HG03457 (cell line): ENCODE measurements around the gene TPST1.

Source experiments
- ATAC-seq: cut with Tn5 transposase; IDR thresholded peaks from one replicate; pipeline ENCODE4 v1.9.1; 2021; ENCODE audit warnings: moderate number of reproducible peaks; ENCODE audit not compliant: unreplicated experiment

Gene TPST1

GRCh38 chr7:66237906-66238772 lies 33.0 kb downstream of the TPST1 start:
- ATAC-seq = no peak

GRCh38 chr7:66238773-66239466 lies 33.8 kb downstream of the TPST1 start:
- ATAC-seq = no peak

GRCh38 chr7:66239467-66239856 lies 34.3 kb downstream of the TPST1 start:
- no peak for ATAC-seq

- no peak for ATAC-seq
These were observed 39.9 kb downstream of the TPST1 start for GRCh38 chr7:66245008-66245407.

- ATAC-seq = no peak
These were observed 41.5 kb downstream of the TPST1 start for GRCh38 chr7:66246554-66247171.

- no peak for ATAC-seq
These were observed 42.4 kb downstream of the TPST1 start for GRCh38 chr7:66247380-66248078.

- no peak for ATAC-seq
These were observed 45.6 kb downstream of the TPST1 start for GRCh38 chr7:66250711-66251110.

- ATAC-seq = no peak
These were observed 50.5 kb downstream of the TPST1 start for GRCh38 chr7:66255534-66256100.

GRCh38 chr7:66256281-66256680 lies 51.1 kb downstream of the TPST1 start:
- ATAC-seq = no peak

GRCh38 chr7:66257481-66257880 lies 52.3 kb downstream of the TPST1 start:
- ATAC-seq = no peak

- no peak for ATAC-seq
These were observed 53.3 kb downstream of the TPST1 start for GRCh38 chr7:66258409-66258808.

- ATAC-seq = no peak
These were observed 56.8 kb downstream of the TPST1 start for GRCh38 chr7:66261941-66262340.

GRCh38 chr7:66263936-66264335 lies 58.8 kb downstream of the TPST1 start:
- ATAC-seq = no peak

- ATAC-seq = no peak
These were observed 60.4 kb downstream of the TPST1 start for GRCh38 chr7:66265566-66265965.

GRCh38 chr7:66267249-66267648 lies 62.1 kb downstream of the TPST1 start:
- ATAC-seq = no peak

GRCh38 chr7:66269978-66270377 lies 64.8 kb downstream of the TPST1 start:
- no peak for ATAC-seq

GRCh38 chr7:66272321-66272720 lies 67.2 kb downstream of the TPST1 start:
- ATAC-seq = no peak

- ATAC-seq = no peak
These were observed 71.2 kb downstream of the TPST1 start for GRCh38 chr7:66276363-66276762.

- ATAC-seq = no peak
These were observed 72.4 kb downstream of the TPST1 start for GRCh38 chr7:66277492-66277891.

- no peak for ATAC-seq
These were observed 74.8 kb downstream of the TPST1 start for GRCh38 chr7:66279912-66280311.
